Neural cell (in vitro differentiated cells): ENCODE measurements around the gene TLL2. TPM values are rescaled to one million over a fixed set of nuclear protein-coding genes. Genes with fewer than 3 reads are reported as not detected.

Source experiments
- H2AFZ ChIP-seq: fragments of 200-600, 300-800 bp; sonication (generic), shearing (Covaris generic); 2 replicates; pipeline ENCODE4 v1.6.0; 2014; ENCODE audit warnings: low read depth, mild to moderate bottlenecking, antibody characterized with exemption, low read length, moderate library complexity
- H3F3A ChIP-seq: fragments of 200-600 bp; shearing (Covaris generic); 2 replicates; pipeline ENCODE4 v1.6.1; 2016; ENCODE audit warnings: mild to moderate bottlenecking, moderate library complexity, mixed read lengths, antibody characterized with exemption, low read length; ENCODE audit not compliant: insufficient read depth, poor library complexity, severe bottlenecking
- H3K27ac ChIP-seq: fragments of 200-600, 300-800 bp; sonication (generic), shearing (Covaris generic); 2 replicates; pipeline ENCODE4 v1.5.1; 2014; ENCODE audit warnings: mild to moderate bottlenecking, low read length, moderate library complexity
- H3K27me3 ChIP-seq: fragments of 300-800, 200-600 bp; sonication (generic), shearing (Covaris generic); 2 replicates; pipeline ENCODE4 v1.6.0; 2014; ENCODE audit warnings: mild to moderate bottlenecking, low read depth, low read length, moderate library complexity; ENCODE audit not compliant: insufficient read depth
- H3K36me3 ChIP-seq: fragments of 300-800, 200-600 bp; sonication (generic), shearing (Covaris generic); 2 replicates; pipeline ENCODE4 v1.5.1; 2014; ENCODE audit warnings: mild to moderate bottlenecking, antibody characterized with exemption, low read length, moderate library complexity; ENCODE audit not compliant: insufficient read depth
- H3K4me2 ChIP-seq: fragments of 300-800, 200-600 bp; sonication (generic), shearing (Covaris generic); 2 replicates; pipeline ENCODE4 v1.6.0; 2014; ENCODE audit warnings: mild to moderate bottlenecking, low read length
- H3K4me3 ChIP-seq: fragments of 300-800, 200-600 bp; sonication (generic), shearing (Covaris generic); 2 replicates; pipeline ENCODE4 v1.5.1; 2014; ENCODE audit warnings: mild to moderate bottlenecking, low read length, moderate library complexity
- H3K79me2 ChIP-seq: fragments of 200-600 bp; shearing (Covaris generic); replicated peaks from 2 replicates; pipeline ENCODE4 v1.6.0; 2014; ENCODE audit warnings: mild to moderate bottlenecking, low read length, moderate library complexity; ENCODE audit not compliant: insufficient read depth
- H3K9ac ChIP-seq: fragments of 300-800, 200-600 bp; sonication (generic), shearing (Covaris generic); 2 replicates; pipeline ENCODE4 v1.6.1; 2016; ENCODE audit warnings: mild to moderate bottlenecking, low read length, mixed read lengths
- H3K9me2 ChIP-seq: fragments of 200-600 bp; shearing (Covaris generic); 2 replicates; pipeline ENCODE4 v1.6.1; 2016; ENCODE audit warnings: mild to moderate bottlenecking, low read length, mixed read lengths; ENCODE audit not compliant: insufficient read depth
- H3K9me3 ChIP-seq: fragments of 200-600, 300-800 bp; sonication (generic), shearing (Covaris generic); 2 replicates; pipeline ENCODE4 v1.6.1; 2016; ENCODE audit warnings: mild to moderate bottlenecking, mixed run types, low read length, moderate library complexity, mixed read lengths
- H4K20me1 ChIP-seq: fragments of 200-600 bp; shearing (Covaris generic); 2 replicates; pipeline ENCODE4 v1.6.1; 2016; ENCODE audit warnings: mild to moderate bottlenecking, mixed run types; ENCODE audit not compliant: insufficient read depth
- EP300 ChIP-seq: fragments of 450-650 bp; conservative IDR thresholded peaks from 2 replicates; pipeline ENCODE4 v1.6.1; 2014; ENCODE audit warnings: antibody characterized with exemption, mild to moderate bottlenecking, moderate library complexity; ENCODE audit not compliant: poor library complexity, severe bottlenecking
- EZH2 ChIP-seq: fragments of 200-600, 300-800 bp; shearing (Covaris generic), sonication (generic); IDR thresholded peaks from 2 replicates; pipeline ENCODE4 v1.6.1; 2014; ENCODE audit warnings: antibody characterized with exemption, low read length, borderline replicate concordance, mild to moderate bottlenecking; ENCODE audit not compliant: insufficient read depth, poor library complexity, severe bottlenecking
- MXI1 ChIP-seq: fragments of 450-650 bp; conservative IDR thresholded peaks from 2 replicates; pipeline ENCODE4 v1.6.1; 2014; ENCODE audit warnings: antibody characterized with exemption, mild to moderate bottlenecking; ENCODE audit not compliant: poor library complexity, severe bottlenecking
- POLR2AphosphoS5 ChIP-seq: IDR thresholded peaks from 2 replicates; pipeline ENCODE4 v1.6.1; 2012
- RAD21 ChIP-seq: fragments of 450-650 bp; conservative IDR thresholded peaks from 2 replicates; pipeline ENCODE4 v1.6.1; 2014; ENCODE audit warnings: antibody characterized with exemption, mild to moderate bottlenecking, moderate library complexity
- REST ChIP-seq: IDR thresholded peaks from 2 replicates; pipeline ENCODE4 v1.6.1; 2012; ENCODE audit warnings: borderline replicate concordance
- SMC3 ChIP-seq: fragments of 450-650 bp; conservative IDR thresholded peaks from 2 replicates; pipeline ENCODE4 v1.6.1; 2014; ENCODE audit warnings: antibody characterized with exemption, mild to moderate bottlenecking, moderate library complexity; ENCODE audit not compliant: poor library complexity
- TAF1 ChIP-seq: IDR thresholded peaks from 2 replicates; pipeline ENCODE4 v1.6.1; 2012; ENCODE audit warnings: low read depth
- polyA plus RNA-seq: library from polyadenylated mRNA; depleted of rRNA; stranded (reverse); fragments of >200 nt; gene quantifications from 2 replicates; pipeline ENCODE4 v1.2.3, GENCODE V29; 2014
- TF ChIP-seq, protein P1 (sequence below): fragments of 450-650 bp; IDR thresholded peaks from 2 replicates; pipeline ENCODE4 v1.5.1; 2014; ENCODE audit warnings: antibody characterized with exemption, mild to moderate bottlenecking, moderate library complexity; ENCODE audit not compliant: poor library complexity, severe bottlenecking

The TLL2 gene
- polyA plus RNA-seq, 1 donor from 2014 or later = 0.11 TPM

GRCh38 chr10:96502561-96503282 is 11.0 kb downstream of the TLL2 start:
- Histone ChIP-seq H3K9me2 (no peaks in the 10 kb centered on the region), H3K27ac (no peak overlapping the region), H3F3A (no peaks in the 10 kb centered on the region)

GRCh38 chr10:96501985-96502384 is 11.7 kb downstream of the TLL2 start:
- no peaks in the 10 kb centered on the region for H4K20me1 ChIP-seq
- no peak overlapping the region for H3K27ac ChIP-seq
- H3K4me2 ChIP-seq = no peak overlapping the region
- H2AFZ ChIP-seq = no peak overlapping the region
- no peaks in the 10 kb centered on the region for H3K36me3 ChIP-seq
- peaks cover 7% of the 10 kb centered on the region for H3K27me3 ChIP-seq
- H3K9ac ChIP-seq = no peak overlapping the region
- no peaks in the 10 kb centered on the region for H3F3A ChIP-seq
- no peaks in the 10 kb centered on the region for H3K9me2 ChIP-seq
- no peak overlapping the region for H3K4me3 ChIP-seq
- no peak for TF ChIP-seq SMC3
- H3K79me2 ChIP-seq = no peaks in the 10 kb centered on the region
- H3K9me3 ChIP-seq = no peaks in the 10 kb centered on the region

More at GRCh38 chr10:96502561-96503282, 11.0 kb downstream of the TLL2 start:
- no peak overlapping the region for H2AFZ ChIP-seq
- H3K27me3 ChIP-seq = peaks cover 4% of the 10 kb centered on the region
- H3K4me3 ChIP-seq = no peak overlapping the region
- TF ChIP-seq EZH2 (no peak), EP300 (no peak), SMC3 (no peak), REST (no peak), POLR2AphosphoS5 (no peak), MXI1 (no peak), TAF1 (no peak), RAD21 (no peak)
- TF ChIP-seq, protein P1, sequence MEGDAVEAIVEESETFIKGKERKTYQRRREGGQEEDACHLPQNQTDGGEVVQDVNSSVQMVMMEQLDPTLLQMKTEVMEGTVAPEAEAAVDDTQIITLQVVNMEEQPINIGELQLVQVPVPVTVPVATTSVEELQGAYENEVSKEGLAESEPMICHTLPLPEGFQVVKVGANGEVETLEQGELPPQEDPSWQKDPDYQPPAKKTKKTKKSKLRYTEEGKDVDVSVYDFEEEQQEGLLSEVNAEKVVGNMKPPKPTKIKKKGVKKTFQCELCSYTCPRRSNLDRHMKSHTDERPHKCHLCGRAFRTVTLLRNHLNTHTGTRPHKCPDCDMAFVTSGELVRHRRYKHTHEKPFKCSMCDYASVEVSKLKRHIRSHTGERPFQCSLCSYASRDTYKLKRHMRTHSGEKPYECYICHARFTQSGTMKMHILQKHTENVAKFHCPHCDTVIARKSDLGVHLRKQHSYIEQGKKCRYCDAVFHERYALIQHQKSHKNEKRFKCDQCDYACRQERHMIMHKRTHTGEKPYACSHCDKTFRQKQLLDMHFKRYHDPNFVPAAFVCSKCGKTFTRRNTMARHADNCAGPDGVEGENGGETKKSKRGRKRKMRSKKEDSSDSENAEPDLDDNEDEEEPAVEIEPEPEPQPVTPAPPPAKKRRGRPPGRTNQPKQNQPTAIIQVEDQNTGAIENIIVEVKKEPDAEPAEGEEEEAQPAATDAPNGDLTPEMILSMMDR = no peak
- no peak overlapping the region for H3K4me2 ChIP-seq
- no peaks in the 10 kb centered on the region for H3K36me3 ChIP-seq
- no peak overlapping the region for H3K9ac ChIP-seq
- no peaks in the 10 kb centered on the region for H3K9me3 ChIP-seq
- no peaks in the 10 kb centered on the region for H3K79me2 ChIP-seq
- H4K20me1 ChIP-seq = no peaks in the 10 kb centered on the region
